Adrenal gland (tissue), 5 donors: ENCODE data around the gene ZFP42.

Experiments used
- POLR2A ChIP-seq, 2 donors: fragments of 450-650 bp; IDR thresholded peaks; one replicate each; pipeline ENCODE4 v1.6.1; 2017; ENCODE audit warnings: antibody characterized with exemption in 2 of 2, mild to moderate bottlenecking in 2 of 2, moderate library complexity in 1 of 2
- TF ChIP-seq, protein P1 (sequence below), 6 experiments: fragments of 450-650 bp in 4 of 6; fragments of 200-600 bp in 2 of 6; sonication (generic) in 1 of 6; IDR thresholded peaks; 1 replicate in 5 of 6; 2 replicates in 1 of 6; pipeline versions ENCODE4 v1.5.1 to v1.8.0; 2016 to 2021; ENCODE audit warnings: antibody characterized with exemption in 6 of 6, mild to moderate bottlenecking in 2 of 6, moderate library complexity in 1 of 6
- donor health status: DM: no; HTN: no; CAD: no.

DNA sequence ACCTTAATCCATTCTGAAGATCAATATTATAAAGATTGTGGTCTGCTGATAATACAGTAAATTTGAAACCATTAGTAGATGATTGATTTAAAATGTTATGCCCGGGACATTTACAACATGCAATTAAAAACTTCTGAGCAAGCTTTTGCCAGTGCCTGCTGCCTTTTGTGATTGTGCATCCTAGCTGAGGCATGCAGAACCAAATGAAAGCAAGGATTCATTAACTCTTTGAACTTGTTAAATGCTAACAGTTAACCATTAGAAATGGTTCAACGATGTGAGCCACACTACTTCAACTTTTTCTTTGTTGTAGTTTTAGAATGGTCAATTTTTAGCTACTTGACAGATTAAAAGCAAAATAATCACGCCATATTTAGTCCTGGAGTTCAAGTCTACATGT lies 51.1 kb downstream of the ZFP42 start:
- TF ChIP-seq, protein P1, sequence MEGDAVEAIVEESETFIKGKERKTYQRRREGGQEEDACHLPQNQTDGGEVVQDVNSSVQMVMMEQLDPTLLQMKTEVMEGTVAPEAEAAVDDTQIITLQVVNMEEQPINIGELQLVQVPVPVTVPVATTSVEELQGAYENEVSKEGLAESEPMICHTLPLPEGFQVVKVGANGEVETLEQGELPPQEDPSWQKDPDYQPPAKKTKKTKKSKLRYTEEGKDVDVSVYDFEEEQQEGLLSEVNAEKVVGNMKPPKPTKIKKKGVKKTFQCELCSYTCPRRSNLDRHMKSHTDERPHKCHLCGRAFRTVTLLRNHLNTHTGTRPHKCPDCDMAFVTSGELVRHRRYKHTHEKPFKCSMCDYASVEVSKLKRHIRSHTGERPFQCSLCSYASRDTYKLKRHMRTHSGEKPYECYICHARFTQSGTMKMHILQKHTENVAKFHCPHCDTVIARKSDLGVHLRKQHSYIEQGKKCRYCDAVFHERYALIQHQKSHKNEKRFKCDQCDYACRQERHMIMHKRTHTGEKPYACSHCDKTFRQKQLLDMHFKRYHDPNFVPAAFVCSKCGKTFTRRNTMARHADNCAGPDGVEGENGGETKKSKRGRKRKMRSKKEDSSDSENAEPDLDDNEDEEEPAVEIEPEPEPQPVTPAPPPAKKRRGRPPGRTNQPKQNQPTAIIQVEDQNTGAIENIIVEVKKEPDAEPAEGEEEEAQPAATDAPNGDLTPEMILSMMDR (IDR thresholded peaks at IDR 0.05), result no peak
- no peak for TF ChIP-seq POLR2A (IDR thresholded peaks at IDR 0.05)
